ENCODE results near the gene COPE.

The COPE gene

DNA sequence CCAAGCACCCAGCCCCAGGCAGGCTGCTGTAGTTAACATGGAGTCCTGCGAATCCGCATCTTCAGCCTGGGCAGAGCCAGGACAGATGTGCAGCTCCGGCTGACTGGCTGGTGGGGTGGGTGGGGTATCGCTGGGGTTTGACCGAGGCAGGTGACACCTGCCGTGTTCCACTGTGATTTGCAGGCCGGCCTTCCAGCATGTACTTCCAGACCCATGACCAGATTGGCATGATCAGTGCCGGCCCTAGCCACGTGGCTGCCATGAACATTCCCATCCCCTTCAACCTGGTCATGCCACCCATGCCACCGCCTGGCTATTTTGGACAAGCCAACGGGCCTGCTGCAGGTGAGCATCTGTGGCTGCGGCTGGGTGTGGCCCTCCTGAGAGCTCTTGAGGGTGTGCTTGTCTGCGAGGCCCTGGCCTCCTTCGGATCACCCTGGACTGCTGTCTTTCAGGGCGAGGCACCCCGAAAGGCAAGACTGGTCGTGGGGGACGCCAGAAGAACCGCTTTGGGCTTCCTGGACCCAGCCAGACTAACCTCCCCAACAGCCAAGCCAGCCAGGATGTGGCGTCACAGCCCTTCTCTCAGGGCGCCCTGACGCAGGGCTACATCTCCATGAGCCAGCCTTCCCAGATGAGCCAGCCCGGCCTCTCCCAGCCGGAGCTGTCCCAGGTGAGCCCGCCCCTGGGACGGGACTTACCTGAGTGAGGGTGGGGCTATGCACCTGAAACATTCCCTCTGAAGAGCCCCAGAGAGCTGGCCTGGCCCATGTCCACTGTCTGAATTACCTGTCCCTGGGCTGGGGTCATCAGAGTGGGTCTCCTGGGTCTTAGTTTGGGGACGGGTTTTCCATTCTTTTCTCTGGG lies 53.8 kb downstream of the COPE start:
- no peak for DNase-seq

GRCh38 chr19:18863843-18864362 lies 55.3 kb downstream of the COPE start:
- peak; percentile 23 for DNase-seq

DNA sequence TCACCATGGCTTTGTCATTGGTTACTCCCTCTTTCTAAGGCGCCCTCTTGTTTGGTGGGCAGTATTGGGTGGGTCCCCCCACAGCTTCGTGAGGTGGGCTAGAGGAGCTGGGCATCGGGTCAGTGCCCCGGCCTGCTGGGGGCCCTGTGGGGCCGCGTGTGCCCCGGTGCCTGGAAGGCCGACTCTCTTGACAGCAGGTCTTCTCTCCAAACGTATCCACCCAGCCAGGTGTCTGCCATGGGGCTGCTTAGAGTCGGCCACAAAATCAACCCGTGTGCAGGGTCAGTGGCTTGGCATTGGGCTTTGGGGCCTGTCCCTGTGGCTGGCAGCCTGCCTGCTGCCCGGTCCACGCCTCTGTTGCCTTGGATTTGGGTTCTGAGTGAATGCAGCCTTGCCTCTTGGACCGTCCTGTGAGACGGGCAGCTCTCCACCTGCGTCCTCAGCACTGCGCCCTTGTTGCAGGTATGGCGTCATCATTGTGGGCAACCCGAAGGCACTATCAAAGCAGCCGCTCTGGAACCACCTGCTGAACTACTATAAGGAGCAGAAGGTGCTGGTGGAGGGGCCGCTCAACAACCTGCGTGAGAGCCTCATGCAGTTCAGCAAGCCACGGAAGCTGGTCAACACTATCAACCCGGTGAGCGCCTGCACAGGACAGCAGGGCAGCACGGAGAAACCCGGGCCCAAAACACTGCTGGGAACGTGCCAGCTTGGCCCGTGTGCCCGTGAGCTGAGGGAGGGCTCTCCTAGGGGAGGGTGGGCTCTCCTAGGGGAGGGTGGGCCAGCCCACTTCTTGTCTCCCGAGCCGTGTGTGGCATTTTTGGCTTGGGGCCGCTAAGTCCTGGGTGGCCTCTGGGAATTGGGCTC lies 56.0 kb downstream of the COPE start:
- DNase-seq, result no peak

- DNase-seq, result no peak
These were observed 57.3 kb downstream of the COPE start for GRCh38 chr19:18861917-18862316.

DNA sequence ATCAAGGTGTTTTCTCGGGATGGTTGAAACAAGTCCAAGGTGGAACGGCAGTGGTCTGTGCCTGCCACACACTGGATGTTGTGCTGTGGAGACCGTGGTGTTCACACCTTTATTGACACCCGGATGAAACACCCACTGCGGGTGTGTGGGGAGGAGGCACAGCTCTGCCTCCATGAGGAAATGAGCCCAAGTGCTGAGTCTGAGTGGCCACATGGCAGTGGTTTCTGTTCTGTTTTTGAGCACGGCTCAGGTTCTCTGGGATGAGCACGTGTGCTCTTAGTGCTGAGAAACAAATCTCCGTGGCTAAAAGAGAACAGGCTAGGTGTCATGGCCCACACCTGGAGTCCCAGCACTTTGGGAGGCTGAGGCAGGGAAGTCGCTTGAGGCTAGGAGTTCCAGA lies 58.0 kb downstream of the COPE start:
- DNase-seq, result no peak

DNA sequence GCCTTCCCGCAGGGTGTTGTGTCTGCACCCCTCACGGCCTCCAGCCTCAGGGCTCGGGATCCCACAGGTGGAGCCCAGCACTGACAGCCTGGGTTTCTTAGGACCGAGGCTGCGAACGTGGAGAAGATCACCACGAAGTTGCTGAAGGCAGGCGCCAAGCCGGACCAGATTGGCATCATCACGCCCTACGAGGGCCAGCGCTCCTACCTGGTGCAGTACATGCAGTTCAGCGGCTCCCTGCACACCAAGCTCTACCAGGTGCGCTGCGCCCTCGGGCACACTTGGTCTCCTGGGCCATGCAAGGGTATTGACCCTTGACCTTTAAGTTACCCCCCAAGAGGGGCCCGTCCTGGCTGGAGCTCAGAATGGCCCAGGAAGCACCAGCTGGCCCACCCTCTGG lies 58.5 kb downstream of the COPE start:
- DNase-seq, result no peak

DNA sequence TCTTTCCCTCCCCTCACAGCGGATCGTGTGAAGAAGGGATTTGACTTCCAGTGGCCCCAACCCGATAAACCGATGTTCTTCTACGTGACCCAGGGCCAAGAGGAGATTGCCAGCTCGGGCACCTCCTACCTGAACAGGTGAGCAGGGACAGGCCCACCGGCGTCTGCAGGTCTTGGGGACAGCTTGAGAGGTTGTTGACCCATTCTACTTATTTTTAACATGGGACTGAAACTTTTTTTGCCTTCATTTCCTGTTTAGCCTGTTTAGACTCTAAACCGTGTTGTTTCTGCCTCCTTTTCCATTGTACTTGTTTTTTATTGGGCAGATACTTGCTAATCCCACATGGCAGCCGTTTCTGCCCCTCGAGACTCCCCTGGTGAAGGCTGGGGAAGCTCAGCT lies 58.9 kb downstream of the COPE start:
- DNase-seq, result no peak

GRCh38 chr19:18859676-18860301 lies 59.4 kb downstream of the COPE start:
- no peak for DNase-seq

GRCh38 chr19:18858906-18859646 lies 60.1 kb downstream of the COPE start:
- no peak for DNase-seq

- no peak for DNase-seq
These were observed 62.0 kb downstream of the COPE start for GRCh38 chr19:18857223-18857622.

- DNase-seq, result no peak
These were observed 62.6 kb downstream of the COPE start for GRCh38 chr19:18856385-18857126.

- no peak for DNase-seq
These were observed 63.4 kb downstream of the COPE start for GRCh38 chr19:18855647-18856384.

GRCh38 chr19:18854982-18855381 lies 64.2 kb downstream of the COPE start:
- DNase-seq, result no peak

DNA sequence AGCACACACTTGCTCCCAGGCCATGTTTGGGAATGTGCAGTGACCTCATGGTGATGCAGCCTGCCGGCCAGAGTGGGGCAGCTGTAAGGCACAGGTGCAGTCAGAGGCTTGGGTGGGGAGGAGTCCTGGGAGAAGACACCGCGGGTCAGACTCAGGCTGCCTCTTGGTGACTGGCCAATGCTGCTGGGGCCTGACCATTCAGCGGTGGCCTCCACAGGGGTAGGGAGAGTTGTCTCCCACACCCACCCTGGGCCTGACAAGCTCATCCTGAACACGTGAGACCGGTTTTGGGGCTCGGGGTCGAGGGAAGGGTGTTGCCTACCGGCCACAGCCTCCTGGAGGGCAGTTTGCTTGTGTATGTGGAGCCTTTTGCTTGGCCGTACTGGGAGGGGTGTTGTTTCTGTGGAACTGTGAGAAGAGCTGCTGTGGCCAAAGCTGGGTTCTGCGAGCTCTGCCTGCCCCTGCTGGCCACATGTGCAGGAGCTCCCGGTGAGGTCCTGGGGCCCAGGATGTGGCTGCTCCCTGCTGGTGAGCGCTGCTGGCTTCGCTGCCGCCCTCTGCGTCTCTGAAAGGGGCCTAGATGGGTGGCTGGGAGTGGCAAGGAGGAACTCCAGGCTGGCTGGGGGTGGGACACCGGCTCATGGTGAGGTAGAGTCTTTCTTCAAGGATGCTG lies 65.3 kb downstream of the COPE start:
- no peak for DNase-seq

DNA sequence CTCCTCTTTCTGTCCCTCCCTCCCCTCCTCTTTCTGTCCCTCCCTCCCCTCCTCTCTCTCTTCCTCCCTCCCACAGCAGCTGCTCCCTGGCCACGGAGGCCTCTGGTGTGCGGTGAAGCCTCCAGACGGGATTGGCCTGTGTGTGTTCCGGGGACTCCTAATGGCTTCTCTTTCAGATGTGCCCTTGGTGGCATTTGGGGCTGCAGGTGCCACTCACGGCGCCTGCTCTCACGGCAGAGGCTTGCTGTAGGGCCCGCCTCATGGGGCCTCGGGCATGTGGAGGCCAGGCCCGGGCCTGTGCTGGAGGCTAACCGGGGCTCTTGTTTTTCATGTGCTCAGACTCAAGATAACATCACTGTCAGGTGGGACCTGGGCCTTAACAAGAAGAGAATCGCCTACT lies 66.5 kb downstream of the COPE start:
- DNase-seq, result no peak

- DNase-seq, result no peak
These were observed 67.4 kb downstream of the COPE start for GRCh38 chr19:18851673-18852325.

DNA sequence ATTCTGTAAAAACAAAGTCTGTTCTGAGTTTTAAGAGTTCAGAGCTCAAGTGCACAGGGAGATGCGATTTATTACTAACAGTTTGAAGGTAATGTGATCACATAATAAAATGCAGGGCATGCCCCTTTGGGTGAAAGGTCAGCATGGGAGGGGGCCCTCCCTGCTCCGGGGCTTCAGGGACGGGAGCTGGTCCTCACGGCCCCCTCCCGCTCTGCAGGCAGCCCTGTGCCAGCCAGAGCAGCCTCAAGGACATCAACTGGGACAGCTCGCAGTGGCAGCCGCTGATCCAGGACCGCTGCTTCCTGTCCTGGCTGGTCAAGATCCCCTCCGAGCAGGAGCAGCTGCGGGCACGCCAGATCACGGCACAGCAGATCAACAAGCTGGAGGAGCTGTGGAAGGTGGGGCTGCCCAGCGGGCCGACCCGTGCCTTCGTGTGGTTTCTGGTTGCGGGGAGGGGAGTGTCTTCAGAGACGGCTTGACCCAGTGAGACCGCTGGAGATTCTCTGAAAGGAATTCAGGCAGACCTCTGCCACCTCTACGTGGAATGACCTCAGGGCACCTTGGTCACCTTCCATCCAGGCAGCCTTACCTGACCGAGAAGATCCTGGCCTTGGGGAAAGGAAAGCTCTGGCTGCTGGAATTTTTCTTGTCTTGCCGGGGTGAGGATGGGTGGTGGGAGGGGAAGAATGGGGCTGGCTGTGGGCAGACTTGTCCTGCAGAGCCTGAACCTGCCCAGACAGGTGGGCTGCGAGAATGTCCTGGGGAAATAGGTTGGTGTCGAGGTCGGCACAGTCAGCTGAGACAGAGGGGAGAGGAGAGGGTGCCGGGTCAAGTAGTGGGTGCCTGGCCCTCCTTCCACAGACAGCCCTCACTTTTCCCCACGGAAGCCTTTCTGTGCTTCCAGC lies 68.5 kb downstream of the COPE start:
- no peak for DNase-seq

- no peak for DNase-seq
These were observed 69.3 kb downstream of the COPE start for GRCh38 chr19:18849838-18850400.

Measured in NCI-H146 (cell line).